HepG2 (cell line): ENCODE results near the gene ZNF507. TPM values are rescaled to one million over a fixed set of nuclear protein-coding genes. Genes with fewer than 3 reads are reported as not detected.

Source experiments
- AKAP8 ChIP-seq: sonication (generic); formaldehyde crosslinking; IDR thresholded peaks from 2 replicates; pipeline ENCODE4 v1.5.1; 2020; ENCODE audit warnings: mild to moderate bottlenecking, missing genetic modification reagents
- BRF2 ChIP-seq: sonication (generic); formaldehyde crosslinking; IDR thresholded peaks from 2 replicates; pipeline ENCODE4 v1.8.1; 2022; ENCODE audit warnings: mild to moderate bottlenecking, missing genetic modification reagents
- CREB1 ChIP-seq, 2 experiments: fragments of 450-650 bp in 1 of 2; IDR thresholded peaks; 2 replicates each; pipeline ENCODE4 v1.6.1; 2016 to 2017; ENCODE audit warnings: control low read depth in 1 of 2, mild to moderate bottlenecking in 1 of 2, missing compliant biosample characterization in 1 of 2, missing genetic modification characterization in 1 of 2
- KAT8 ChIP-seq: IDR thresholded peaks from 2 replicates; pipeline ENCODE4 v1.6.1; 2016; ENCODE audit warnings: missing genetic modification reagents, missing compliant biosample characterization
- LRRFIP1 ChIP-seq: sonication (generic); formaldehyde crosslinking; conservative IDR thresholded peaks from 2 replicates; pipeline ENCODE4 v1.4.0; 2020; ENCODE audit warnings: missing genetic modification reagents
- MED1 ChIP-seq: sonication (generic); formaldehyde crosslinking; IDR thresholded peaks from 2 replicates; pipeline ENCODE4 v1.4.0; 2020; ENCODE audit warnings: missing genetic modification reagents
- PRDM10 ChIP-seq: sonication (generic); formaldehyde crosslinking; IDR thresholded peaks from 2 replicates; pipeline ENCODE4 v1.4.0; 2020; ENCODE audit warnings: low read depth, missing genetic modification reagents
- RXRB ChIP-seq: IDR thresholded peaks from 2 replicates; pipeline ENCODE4 v1.6.1; 2016; ENCODE audit warnings: borderline replicate concordance, missing genetic modification reagents, missing compliant biosample characterization
- SRSF1 ChIP-seq: fragments of 200-400 bp; formaldehyde crosslinking; optimal IDR thresholded peaks from 2 replicates; pipeline ENCODE3; 2017; ENCODE audit warnings: mild to moderate bottlenecking, low read depth, low read length, moderate library complexity
- ZBTB3 ChIP-seq: sonication (generic); formaldehyde crosslinking; IDR thresholded peaks from 2 replicates; pipeline ENCODE4 v1.4.0; 2020; ENCODE audit warnings: low read depth, mild to moderate bottlenecking, moderate library complexity, missing genetic modification reagents, borderline replicate concordance
- ZBTB33 ChIP-seq: sonication (generic); formaldehyde crosslinking; IDR thresholded peaks from 2 replicates; pipeline ENCODE4 v1.4.0; 2020; ENCODE audit warnings: missing genetic modification reagents
- ZBTB49 ChIP-seq: sonication (generic); formaldehyde crosslinking; IDR thresholded peaks from 2 replicates; pipeline ENCODE4 v1.4.0; 2020; ENCODE audit warnings: missing genetic modification reagents, borderline replicate concordance
- ZNF230 ChIP-seq: sonication (generic); formaldehyde crosslinking; IDR thresholded peaks from 2 replicates; pipeline ENCODE4 v1.4.0; 2020; ENCODE audit warnings: mild to moderate bottlenecking, missing genetic modification reagents
- ZNF597 ChIP-seq: sonication (generic); formaldehyde crosslinking; IDR thresholded peaks from 2 replicates; pipeline ENCODE4 v1.5.0; 2020; ENCODE audit warnings: missing genetic modification reagents
- ZSCAN9 ChIP-seq: IDR thresholded peaks from 2 replicates; pipeline ENCODE4 v1.6.1; 2016; ENCODE audit warnings: borderline replicate concordance
- polyA plus RNA-seq, 8 experiments: library from polyadenylated mRNA; depleted of rRNA in 3 of 8; stranded (reverse) in 7 of 8; unstranded in 1 of 8; fragments of >200 nt; fragmentation: Illumina TruSeq in 4 of 8; extraction: Trizol in 4 of 8; gene quantifications; 2 replicates each; pipeline versions ENCODE4 v1.2.1 to v1.2.3, GENCODE V29; 2011 to 2016; ENCODE audit warnings: low read depth in 4 of 8, missing spikeins in 1 of 8, mixed read lengths in 1 of 8; ENCODE audit not compliant: insufficient read depth in 1 of 8
- total RNA-seq, 5 experiments: library from RNA; depleted of rRNA; stranded (reverse); fragments of >200 nt; fragmentation: Illumina TruSeq; extraction: Trizol; gene quantifications; 2 replicates each; pipeline ENCODE4 v1.2.3, GENCODE V29; 2016; ENCODE audit warnings: low read depth in 1 of 5

The ZNF507 gene
- total and polyA plus RNA-seq, 2 of the 13 experiments (the other 11 are each of a cell fraction or from before 2014, with no cell fraction given): 7.3 to 10.9 TPM

GRCh38 chr19:32405431-32406160, 60.2 kb downstream of the ZNF507 start, which contains the start of gene DPY19L3 (continued):
- TF ChIP-seq ZBTB33 (CRISPR knock-in tag): no peak
- TF ChIP-seq BRF2 (CRISPR knock-in tag): no peak
- peak; percentile 71 for TF ChIP-seq MED1 (CRISPR knock-in tag)
- TF ChIP-seq SRSF1: peak; percentile 63
- TF ChIP-seq ZSCAN9 (CRISPR knock-in tag): peak; percentile 36; the same call in 1 of the 2 replicates
- no peak for TF ChIP-seq RXRB (CRISPR knock-in tag)
- TF ChIP-seq PRDM10: 0 out of 2 replicates have a peak, but pooled peaks have one; percentile 39
- TF ChIP-seq KAT8: peak; percentile 92
- TF ChIP-seq ZBTB3 (CRISPR knock-in tag): no peak
- TF ChIP-seq ZBTB49 (CRISPR knock-in tag): no peak
- TF ChIP-seq CREB1 (IDR thresholded peaks at IDR 0.05): no peak
- no peak; the same call in 1 of the 2 replicates for TF ChIP-seq CREB1 (CRISPR knock-in tag; IDR thresholded peaks at IDR 0.05)
- TF ChIP-seq AKAP8 (CRISPR knock-in tag): no peak
- no peak for TF ChIP-seq ZNF597 (CRISPR knock-in tag)
- no peak for TF ChIP-seq ZNF230 (CRISPR knock-in tag)
- TF ChIP-seq LRRFIP1 (CRISPR knock-in tag): no peak
